ENCODE measurements around the gene ABHD10.

ABHD10 gene

DNA sequence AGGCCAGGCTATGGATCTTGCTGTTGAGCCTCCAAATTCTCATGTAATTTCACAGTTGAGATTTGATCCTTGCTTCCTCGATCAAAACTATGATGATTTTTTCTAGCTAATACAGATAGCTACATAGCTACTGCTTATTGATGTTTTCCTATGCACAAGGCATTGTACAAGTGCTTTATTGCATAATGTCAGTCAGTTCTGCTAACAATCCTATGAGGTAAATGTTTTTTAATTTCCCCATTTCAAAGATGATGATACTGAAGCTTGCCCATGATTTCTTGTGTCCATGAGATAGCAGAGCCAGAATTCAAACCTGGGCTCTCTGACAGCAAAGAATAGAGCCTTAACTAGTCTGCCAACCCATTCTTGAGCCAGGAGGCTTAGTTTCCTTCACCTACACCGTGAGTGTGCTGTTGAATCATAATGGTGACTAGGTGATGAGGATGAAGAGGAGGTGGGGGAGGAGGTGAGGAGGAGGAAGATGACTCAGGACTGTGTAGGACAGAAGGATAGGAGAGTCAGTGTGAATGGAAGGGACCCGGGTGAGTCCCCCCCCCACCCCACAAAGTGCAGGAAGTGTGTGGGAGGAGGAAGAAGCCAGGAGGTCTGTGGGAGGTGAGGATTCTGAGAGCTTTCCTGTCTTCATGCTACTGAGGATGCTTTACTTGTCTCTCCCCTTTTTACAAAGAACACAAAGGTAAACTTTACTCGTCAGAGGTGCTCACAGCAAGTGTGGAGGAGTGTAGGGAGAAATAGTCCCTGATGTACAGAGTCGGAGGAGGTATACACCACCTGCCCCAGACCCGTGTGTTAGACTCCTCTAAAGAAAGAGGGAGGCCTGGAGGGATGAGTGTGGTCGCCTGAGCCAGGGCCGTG, 23.5 kb downstream of the ABHD10 start:
- DNase-seq = no peak

DNA sequence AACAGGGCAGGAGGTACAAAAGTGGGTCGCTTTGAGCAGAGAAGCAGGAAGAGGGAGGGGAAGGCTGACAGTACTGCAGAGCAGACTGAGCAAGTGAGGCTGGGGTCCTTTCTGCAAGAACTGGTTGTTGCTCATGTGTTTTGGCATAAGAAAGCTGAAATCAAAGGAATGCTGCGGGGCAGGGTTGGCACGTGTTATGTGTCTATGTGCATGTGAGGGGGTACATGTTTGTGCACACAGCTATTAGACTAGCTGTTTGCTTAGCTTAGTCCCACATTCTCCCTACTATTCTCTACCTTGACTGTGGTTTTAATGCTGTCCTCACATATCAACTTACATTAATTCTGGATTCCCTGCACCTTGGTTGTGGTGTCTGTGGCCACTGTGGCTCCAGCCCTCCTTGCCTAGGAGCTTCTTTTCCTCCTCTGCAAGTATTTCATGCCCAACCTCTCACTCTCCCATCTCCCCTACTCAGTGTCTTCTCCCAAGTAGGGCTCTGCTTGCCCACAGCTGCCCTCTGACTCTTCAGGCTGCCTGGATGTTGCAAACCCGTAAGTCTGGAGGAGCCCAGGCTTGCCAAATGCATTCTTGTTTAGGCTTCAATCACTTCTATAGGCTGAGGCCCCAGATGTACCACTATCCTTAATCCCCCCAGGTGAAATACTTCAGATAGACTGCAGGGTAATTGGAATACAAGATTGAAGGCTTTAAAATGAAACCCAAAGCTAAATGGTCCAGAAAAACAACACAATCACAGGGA, 24.7 kb downstream of the ABHD10 start:
- DNase-seq = no peak

DNA sequence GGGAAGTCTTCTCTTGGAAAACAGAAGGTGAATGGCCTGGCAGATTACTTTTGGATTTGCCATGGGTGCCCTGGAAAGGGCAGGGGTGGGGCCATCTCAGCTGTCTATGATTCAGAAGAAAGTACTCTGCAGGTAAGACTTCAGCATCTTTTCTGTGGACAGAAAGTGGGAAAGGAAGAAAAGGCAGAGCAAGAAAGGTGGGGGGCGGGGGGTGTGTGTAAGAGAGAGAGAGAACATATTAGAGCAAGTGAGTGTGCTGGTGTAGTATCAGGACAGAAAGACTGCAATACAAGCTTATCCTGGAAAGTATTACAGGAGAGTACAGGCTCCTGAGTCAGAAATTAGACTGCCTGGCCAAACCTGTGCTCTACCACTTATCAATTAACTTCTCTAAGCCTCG, 25.4 kb downstream of the ABHD10 start:
- DNase-seq = no peak

DNA sequence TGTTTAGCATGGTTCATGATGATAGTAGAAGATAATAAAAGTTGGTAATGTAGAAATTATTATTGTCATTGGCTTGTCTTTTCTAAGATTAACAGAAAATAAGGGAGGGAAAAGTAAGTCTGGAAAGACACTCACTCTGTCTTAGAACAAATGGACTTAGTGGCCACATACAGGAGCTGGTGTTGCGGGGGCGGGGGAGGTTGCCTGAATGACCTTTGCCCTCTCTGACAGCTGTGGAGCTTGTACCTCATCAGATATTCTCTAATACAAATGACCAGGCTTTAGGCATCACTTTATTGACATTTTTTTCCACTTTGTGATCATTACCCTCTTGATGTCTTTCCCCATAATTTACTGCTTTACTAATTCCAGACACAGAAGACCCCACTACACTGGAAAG, 25.8 kb downstream of the ABHD10 start:
- DNase-seq = no peak

DNA sequence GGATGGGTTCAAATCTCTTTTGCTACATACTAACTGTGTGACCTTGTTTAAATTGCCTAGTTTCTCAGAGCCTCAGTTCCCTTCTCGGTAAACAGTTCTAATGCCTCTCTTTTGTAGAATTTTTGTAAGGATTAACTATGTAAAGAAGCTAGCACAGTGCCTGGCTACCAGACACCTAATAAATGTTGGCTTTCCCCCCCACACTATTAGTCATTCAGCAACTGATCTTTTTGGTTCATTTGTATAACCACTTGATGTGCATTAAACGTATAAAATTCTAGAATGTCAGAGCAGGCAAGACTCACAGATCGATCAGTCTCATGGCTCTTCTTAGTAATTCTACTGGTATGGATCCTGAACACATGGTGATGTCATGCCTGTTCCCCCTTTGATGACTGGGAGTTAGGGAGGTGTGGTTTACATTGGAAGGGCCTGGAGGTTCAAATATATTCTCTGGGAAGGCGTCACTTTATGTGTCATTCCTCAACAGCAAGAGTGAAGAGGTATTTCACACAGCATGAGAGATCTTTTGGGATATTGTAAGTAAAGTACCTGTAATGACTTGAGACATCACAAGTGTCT, 26.4 kb downstream of the ABHD10 start:
- no peak for DNase-seq

DNA sequence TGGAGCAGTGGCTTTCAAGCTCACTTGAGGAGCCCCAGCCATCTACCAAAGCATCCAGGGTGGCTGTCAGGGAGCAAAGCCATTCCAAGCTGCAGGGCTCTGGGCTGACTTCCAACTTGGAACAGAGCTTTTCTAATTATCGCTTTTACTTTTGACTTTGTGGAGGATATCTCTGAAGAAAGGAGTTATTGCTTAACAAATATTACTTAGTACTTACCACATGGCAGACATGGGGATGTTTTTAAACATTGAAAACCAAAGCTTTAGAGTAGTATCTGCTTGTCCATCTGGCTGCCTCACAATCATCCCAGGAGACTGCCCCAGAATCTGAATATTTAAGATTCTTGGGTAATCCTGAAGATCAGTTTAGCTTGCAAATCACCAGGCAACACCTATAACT, 28.8 kb downstream of the ABHD10 start:
- DNase-seq = no peak

DNA sequence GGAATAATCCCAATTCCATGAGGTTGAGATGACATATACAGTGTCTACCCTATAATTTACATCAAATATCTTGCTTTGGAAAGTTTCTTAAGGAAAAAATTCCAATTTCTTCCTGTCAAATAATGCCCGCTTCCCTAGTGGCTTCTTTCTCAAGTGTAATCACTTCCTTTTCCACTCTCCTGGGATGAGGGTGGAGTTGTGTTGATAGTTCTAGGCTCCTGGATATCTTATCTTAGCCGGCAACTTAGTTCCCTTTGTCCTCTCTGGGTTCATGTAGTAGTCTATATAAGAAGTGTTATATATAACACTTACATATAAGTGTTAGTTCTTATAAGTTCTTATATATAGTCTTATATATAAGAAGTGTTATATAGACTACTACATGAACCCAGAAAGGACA, 30.8 kb downstream of the ABHD10 start:
- no peak for DNase-seq

DNA sequence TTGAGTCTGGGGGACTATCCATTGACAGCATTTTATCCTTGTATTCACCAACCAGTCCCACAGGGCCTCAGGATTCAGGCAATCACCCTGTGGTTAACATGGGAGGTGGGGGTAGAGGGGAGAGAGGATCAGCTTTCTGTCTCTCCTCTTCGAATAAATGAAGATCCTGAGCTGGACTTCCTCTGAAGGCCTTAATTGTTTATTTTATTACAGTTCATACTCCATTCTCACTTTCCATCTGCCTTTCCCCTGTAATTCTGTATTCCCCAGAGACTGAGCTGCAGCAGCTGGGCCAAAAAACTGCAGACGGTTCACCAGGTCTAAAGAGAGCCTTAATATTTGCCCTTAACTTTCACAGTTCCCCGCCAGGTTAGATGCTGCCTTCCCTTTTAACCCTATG, 31.8 kb downstream of the ABHD10 start:
- DNase-seq = no peak

DNA sequence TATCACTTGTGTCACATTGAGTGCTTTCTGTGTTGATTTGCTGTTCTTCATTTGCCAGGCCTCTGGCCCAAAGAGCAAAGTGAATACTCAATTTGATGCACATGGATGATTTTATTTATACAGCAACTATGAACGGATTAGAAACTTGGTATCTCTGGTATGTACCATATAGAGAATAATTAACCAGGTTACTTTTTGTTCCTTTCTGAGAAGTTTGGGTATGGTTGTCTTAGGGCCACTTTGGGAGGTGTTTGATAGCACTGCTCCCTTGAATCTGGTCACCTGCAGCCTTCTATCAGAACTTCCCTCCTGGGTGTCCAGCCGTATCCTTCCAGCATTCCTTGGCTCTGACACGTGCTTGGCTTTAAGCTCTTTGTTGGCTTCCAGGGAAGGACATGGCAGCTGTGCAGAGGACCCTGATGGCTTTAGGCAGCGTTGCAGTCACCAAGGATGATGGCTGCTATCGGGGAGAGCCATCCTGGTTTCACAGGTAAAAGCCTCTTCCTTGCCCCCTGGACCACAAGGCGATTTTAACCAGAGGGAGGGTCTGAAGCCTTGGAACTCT, 32.6 kb downstream of the ABHD10 start:
- no peak for DNase-seq

DNA sequence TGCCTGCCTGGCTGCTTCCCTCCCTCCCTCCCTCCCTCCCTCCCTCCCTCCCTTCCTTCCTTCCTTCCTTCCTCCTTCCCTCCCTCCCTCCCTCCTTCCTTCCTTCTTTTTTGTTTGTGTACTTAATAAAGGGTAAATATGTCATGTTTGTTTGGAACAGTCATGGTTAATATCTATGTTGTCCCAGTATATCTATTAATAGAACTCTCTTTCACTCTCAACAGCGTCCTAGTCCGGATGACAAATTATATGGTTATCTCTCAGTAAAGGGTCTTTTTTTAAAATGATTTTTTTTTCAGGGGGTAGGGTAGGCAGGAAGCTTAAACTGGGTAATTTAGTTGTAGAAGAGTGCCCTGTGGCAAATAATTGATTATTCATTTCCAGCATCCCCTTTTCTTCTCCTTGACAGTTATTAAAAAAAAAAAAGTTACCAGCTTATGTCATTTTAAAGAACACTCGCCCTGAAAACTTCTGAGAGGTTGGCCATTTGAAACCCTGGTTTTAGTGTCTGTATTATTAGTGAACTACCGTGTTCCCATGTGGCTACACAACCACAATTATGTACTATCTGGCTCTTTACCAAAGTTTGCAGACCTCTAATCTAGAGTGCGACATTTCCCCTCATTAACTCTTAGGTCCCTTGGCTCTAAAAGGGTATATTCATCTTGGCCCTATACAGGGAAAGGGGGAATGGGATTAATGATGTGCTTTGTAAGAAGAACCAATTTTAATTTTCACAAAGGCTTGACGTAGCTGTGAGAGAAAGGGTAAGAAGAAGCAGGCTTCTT, 33.6 kb downstream of the ABHD10 start:
- DNase-seq = no peak

DNA sequence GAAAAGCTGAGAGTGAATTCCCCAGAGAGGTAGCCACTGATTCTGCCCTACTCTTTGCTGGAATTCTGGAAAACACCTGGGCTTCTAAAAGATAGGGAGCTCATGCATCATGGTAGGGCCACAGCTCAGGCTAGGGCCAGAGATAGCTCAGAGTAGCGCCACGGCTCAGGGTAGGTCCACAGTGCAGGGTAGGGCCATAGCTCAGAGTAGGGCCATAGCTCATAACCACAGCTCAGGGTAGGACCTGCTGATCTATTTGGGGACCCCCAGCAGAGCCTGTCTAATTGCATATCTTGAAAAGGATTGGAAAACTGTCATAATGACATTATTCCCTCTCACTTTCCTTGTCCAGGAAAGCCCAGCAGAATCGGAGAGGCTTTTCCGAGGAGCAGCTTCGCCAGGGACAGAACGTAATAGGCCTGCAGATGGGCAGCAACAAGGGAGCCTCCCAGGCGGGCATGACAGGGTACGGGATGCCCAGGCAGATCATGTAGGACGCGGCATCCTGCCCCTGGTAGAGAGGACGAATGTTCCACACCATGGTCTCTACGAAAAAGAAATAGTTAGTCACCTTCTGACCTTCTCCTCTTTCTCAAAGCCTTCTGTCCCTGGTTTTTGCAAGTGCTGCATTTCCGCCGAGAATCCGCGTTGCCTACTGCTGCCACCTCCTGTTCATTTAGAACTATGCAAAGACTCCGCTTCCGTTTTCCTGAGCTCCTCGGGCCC, 34.4 kb downstream of the ABHD10 start:
- peak; percentile 89 for DNase-seq

DNA sequence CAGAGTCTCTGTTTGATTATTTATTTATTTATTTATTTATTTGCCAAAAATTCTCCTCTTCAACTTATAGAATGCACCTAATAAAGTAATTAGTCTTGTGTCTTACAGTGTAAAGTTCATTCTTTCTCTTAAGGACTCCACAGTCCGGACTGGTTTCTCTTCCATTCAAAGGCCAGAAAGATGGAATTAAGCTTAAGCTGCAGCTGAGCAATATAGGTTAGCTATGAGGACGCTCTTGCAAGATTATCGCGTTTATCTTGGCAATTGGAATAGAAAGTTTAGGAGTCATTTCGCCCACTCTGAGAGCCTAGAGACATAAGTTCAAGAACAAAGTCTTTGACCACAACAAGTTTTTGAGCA, 34.9 kb downstream of the ABHD10 start:
- no peak for DNase-seq

DNA sequence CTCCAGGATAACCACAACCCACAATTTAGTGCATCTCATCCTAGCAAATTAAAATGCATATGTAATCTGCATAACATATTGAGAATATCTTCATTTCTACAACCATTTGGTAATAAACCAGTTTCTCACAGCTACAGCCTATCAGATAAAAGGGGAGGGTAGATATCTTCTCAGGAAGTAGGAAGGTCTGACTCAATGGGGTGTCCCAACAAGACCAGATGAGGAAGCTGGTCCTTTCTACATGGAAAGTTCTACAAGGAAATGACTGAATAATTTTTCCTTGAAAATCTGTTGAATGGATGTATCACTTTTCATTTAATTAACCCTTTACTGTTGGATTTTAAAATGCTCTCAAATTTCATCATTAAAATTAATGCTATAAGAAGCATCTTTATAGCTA, 38.3 kb downstream of the ABHD10 start:
- DNase-seq = no peak

DNA sequence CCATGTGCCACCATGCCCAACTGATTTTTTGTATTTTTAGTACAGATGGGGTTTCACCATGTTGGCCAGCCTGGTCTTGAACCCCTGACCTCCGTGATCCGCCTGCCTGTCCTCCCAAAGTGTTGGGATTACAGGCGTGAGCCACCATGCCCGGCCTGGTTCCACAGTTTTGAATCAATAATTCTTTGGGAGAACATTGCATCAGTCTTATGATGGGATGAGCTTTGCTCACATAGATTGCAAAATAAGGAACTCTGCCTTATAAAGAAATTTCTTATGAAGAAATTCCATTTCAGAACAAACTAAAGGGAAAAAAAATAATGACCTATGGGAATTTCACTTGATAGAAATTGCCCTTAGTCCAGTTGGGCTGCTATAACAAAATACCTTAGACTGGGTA, 39.9 kb downstream of the ABHD10 start:
- no peak for DNase-seq

DNA sequence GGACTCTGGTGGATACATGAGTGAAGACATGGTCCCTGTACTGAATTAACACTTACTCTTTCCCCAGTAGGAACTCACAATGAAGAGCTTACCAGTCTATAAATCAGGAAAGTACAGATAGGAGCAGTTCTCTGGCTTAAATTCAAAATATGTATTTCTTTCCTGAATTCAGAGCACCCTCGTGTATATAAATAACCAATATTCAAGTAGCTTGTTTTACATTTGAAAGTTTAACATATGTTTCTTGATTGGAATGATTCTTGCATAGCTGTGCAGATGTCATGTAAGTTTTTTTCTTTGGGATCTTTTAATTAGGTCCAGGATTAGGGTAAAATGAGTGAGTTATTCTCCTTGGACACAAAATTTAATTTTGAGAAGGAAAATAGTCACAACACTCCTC, 40.9 kb downstream of the ABHD10 start:
- DNase-seq = no peak

DNA sequence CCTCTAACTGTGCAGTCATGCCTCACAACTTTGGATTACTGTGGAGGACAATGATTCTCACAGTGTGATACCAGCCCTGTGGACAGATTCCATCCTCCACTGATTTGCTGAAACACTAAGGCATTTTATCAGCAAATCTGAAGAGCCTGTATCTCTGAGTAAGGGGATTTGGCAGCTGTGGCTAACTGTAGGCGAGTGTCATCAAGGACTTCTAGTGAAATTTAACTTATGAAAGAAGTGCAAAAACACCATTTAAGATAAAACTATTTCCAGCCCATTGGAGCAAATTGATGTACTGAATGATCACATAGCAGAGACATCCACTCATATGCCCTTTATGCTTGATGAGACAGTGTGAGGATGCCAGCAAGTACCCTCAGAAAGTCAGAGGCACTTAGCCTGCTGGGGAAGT, 41.9 kb downstream of the ABHD10 start:
- peak; percentile 76 for DNase-seq

DNA sequence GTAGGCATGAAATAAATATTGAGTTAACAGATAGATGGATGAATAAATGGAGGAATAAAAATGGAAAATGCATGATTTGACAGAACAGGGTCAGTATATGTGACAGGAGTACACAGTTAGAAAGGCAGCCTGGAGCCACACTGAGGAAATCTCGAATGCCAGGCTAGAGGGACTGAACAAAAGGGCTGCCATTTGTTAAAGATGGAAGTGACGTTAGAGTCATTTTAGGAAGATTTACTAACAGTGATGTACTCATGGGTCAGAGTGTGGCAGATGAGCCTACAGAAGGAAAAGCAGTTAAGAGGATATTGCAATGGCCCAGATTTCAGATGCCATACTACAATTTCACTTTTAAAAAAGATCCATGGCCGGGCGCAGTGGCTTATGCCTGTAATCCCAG, 48.3 kb downstream of the ABHD10 start:
- no peak for DNase-seq

DNA sequence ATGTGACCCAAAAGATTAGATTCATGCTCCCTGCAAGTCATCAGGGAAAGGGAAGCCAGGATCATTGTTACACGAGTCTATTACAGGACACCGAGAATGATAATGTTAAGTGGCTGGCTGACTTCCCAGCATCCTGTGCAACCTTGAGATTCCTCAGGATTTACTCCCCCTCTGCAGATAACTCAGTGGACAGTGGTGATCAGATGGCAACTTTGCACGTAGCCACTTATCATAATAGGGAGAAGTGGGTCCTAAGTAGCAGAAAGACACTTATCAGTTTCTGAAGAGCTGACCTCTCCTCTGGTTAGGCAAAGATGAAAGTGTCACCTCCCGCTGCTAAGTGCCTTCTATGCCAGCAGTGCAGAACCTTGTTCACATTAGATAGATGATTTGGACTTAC, 49.0 kb downstream of the ABHD10 start:
- peak; percentile 34 for DNase-seq

DNA sequence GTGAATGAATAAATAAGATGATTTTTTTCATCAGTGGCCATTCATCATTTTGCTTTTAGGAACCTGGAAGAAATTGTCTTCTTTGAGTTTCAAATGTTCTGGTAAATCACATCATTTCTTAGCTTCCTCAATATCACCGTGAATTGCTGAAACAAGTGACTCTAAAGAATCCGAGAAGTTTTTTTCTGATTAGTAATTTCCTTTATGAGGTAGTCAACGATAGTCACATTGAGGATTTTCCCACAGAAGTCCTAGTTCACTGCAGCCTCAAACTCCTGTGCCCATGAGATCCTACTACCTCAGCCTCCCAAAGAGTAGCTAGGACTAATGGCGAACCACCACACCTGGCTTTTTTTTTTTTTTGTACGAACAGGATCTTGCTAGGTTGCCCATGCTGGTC, 52.1 kb downstream of the ABHD10 start:
- no peak for DNase-seq

DNA sequence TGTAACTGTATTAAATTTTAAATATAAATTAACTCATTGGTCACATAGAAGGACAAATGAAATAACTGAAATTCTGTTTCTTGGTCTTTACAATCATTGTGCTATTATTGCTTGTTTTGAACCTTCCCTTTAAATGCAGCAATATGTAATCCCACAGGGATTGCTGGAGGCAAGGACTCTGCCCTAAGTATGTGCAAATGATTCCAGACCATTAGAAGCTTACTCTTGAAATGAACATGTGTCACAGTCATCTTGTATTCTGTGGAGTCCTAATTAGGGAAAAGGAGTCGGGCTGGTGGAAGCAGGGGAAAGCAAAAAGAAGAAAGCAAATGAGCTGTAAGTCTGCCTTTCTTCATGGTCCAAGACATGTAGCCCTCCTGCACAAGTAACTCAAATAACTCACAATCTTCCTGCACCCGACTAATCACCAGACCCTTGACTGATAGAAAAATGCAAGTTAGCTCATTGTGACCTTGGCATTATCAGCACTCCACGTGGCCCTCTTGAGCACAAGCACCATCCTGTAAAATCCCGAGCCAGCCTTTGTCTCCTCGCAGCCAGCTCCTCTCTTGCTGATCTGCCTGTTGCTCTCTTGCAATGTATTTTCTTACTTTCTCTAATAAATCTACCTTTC, 53.4 kb downstream of the ABHD10 start:
- DNase-seq = peak; percentile 48

DNA sequence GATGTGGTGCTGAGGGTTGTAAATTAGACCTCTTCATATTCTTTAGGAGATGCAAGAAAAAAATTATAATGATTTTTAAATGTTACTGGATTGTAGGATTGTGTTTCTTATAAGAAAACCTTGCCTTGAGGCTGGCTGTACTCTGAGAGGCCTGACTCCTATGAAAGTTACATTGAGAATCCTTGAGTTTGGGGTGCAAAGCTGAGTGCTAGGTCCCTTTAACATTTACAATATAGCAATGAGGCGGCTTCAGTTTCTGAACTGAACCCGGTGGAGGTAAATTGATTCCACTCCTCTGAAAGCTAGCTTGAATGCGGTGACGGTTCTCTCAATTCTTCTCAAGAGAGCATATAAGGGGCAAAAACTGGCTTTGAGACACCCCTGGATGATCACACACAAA, 55.6 kb downstream of the ABHD10 start, which contains the start of gene TMPRSS7:
TSS of gene TMPRSS7 (plus strand) at position 301 of the 400 bp plus-strand sequence. CDS start 110 bp downstream, outside the sequence.
- DNase-seq = no peak

DNA sequence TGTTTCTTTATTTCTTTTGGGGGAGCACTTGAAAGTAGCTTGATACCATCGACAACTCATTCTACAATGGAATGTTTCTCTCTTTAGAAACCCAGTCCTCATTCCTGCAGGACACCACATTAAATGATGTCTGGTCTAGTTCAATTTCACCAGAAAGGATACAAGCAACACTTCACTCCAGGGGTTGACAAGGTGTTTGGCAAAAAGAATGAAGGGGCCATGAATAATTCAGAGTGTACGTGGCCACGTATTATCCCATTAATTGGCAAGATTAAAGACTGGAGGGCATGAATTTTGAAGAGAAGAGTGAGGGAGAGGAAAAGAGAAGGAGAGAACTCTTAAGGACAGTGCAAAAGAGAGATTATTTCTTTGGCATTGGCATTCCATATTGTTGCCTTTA, 56.4 kb downstream of the ABHD10 start:
- no peak for DNase-seq
